Mammary epithelial cell (primary cell): ENCODE measurements around the gene MRTFB.

Experiments used
- CTCF ChIP-seq, 2 donors: IDR thresholded peaks in 1 of 2; conservative IDR thresholded peaks in 1 of 2; 2 replicates each; pipeline ENCODE4 v1.5.1; 2011 to 2012; ENCODE audit warnings: inconsistent platforms in 2 of 2, low read length in 2 of 2, mild to moderate bottlenecking in 2 of 2, control low read depth in 1 of 2, low read depth in 1 of 2; ENCODE audit not compliant: insufficient read depth in 1 of 2; ENCODE audit errors: extremely low read depth in 1 of 2
- EZH2 ChIP-seq: IDR thresholded peaks from 2 replicates; pipeline ENCODE4 v1.6.1; 2012; ENCODE audit warnings: low read length, inconsistent platforms, borderline replicate concordance

DNA sequence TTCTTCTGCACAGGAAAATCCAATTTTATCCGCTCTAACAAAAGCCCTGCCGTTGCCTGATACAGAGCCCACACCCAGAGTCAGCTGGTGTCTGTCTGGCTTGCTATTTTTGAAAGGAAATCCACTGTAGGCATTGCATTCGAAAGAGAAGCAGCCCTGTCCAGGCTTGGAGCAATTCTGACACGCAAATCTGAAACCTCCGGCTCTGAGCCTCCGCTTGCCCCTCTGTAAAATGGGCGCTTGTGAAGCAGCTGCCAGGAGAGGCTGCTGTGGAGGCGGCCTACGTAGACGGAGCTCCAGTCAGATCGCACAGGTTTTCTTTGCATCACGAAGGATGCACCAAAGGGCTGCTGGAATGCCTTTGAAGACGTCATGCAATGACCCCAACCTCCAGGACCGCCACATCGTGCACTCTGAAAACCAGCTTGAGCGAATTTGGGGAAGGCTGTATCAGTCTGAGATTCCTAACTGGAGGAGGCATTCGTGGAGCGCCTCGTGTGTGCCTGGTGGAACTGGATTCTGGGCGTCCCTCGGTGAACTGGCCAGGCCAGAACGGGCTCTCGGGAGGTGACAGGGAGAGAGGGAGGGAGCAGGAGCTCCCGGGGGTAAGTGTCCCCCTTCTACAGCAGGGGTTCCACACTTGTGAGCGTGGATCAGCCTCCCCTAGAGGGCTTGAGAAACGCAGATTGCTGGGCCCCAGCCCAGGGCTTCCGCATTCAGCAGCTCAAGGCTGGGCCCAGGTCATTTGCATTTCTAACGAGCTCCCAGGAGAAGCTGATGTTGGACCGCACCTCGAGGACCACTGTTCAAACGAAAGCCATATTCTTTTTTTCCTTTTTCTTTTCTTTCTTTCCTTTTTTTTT lies 215.5 kb downstream of the MRTFB start:
- no peak for TF ChIP-seq CTCF (conservative IDR thresholded peaks at IDR 0.05 in 1 of 2, IDR thresholded peaks at IDR 0.05 in 1 of 2; ENCODE audit: extremely low read depth in 1 of 2, insufficient read depth in 1 of 2, low read depth in 1 of 2, low read length in 2 of 2)
- TF ChIP-seq EZH2: no peak
